HepG2 (cell line): ENCODE data around the gene SMURF2. TPM values are rescaled to one million over a fixed set of nuclear protein-coding genes. Genes with fewer than 3 reads are reported as not detected.

Source experiments
- ATAC-seq: fragments of 200-7000 bp; cut with Tn5 transposase; 3 replicates; pipeline ENCODE4 v1.9.1; 2020; ENCODE audit warnings: mild to moderate bottlenecking, moderate library complexity
- BruUV-seq: library from RNA; stranded (reverse); fragments of 400-500 nt; replicated peaks from 2 replicates; lab custom pipeline; 2021; lab: Mats Ljungman, UMichigan
- CTCF ChIA-PET: fragments of 300-600 bp; formaldehyde crosslinking; extraction: SDS; loops from one replicate; lab custom pipeline; 2021; ENCODE audit warnings: low total read pairs, inconsistent platforms, low intra/inter-chr PET ratio; lab: Yijun Ruan, JAX
- POLR2A ChIA-PET: fragments of 350-600 bp; sonication (Branson Sonifier 250); formaldehyde crosslinking; loops from one replicate; lab custom pipeline; 2020; ENCODE audit warnings: antibody characterized with exemption, inconsistent platforms; lab: Yijun Ruan, JAX
- DNase-seq: peaks from one replicate; pipeline ENCODE4 v3.0.0-alpha.2; 2015; ENCODE audit warnings: low spot score
- FAIRE-seq: peaks from 3 replicates; lab custom pipeline; 2011; peaks lifted over from hg19 to GRCh38; lab: Jason Lieb, UNC
- H2AFZ ChIP-seq: one replicate; pipeline ENCODE4 v1.6.1; 2011; ENCODE audit warnings: low read length, inconsistent platforms
- H3K27ac ChIP-seq: fragments of 300-600 bp; 3 replicates; pipeline ENCODE4 v1.8.0; 2011; ENCODE audit warnings: mixed run types, mild to moderate bottlenecking, mixed read lengths, low read length, inconsistent platforms; ENCODE audit not compliant: insufficient read depth; ENCODE audit errors: extremely low read length
- H3K27me3 ChIP-seq, 2 experiments: fragments of 200-600 bp in 1 of 2; 2 replicates in 1 of 2; 3 replicates in 1 of 2; pipeline versions ENCODE4 v1.6.0 to v1.8.0; 2011; ENCODE audit warnings: low read length in 2 of 2, mild to moderate bottlenecking in 2 of 2, moderate library complexity in 2 of 2, inconsistent platforms in 1 of 2; ENCODE audit not compliant: insufficient read depth in 2 of 2, control insufficient read depth in 1 of 2
- H3K36me3 ChIP-seq, 2 experiments: fragments of 200-600 bp in 1 of 2; replicated peaks in 1 of 2; 2 replicates in 1 of 2; 3 replicates in 1 of 2; pipeline versions ENCODE4 v1.5.1 to v1.8.0; 2011; ENCODE audit warnings: low read length in 2 of 2, inconsistent platforms in 1 of 2; ENCODE audit not compliant: insufficient read depth in 2 of 2, control insufficient read depth in 1 of 2
- H3K4me1 ChIP-seq: 2 replicates; pipeline ENCODE4 v1.5.1; 2012; ENCODE audit warnings: low read length, inconsistent platforms; ENCODE audit not compliant: insufficient read depth
- H3K4me2 ChIP-seq: 2 replicates; pipeline ENCODE4 v1.6.0; 2011; ENCODE audit warnings: low read depth, low read length, inconsistent platforms
- H3K4me3 ChIP-seq, 3 experiments: fragments of 200-600 bp in 1 of 3; sonication (generic), shearing (Covaris generic) in 1 of 3; replicated peaks in 1 of 3; 2 replicates each; pipeline ENCODE4 v1.5.1; 2011 to 2016; ENCODE audit warnings: low read length in 3 of 3, inconsistent platforms in 2 of 3, low read depth in 2 of 3, mild to moderate bottlenecking in 2 of 3, control low read depth in 1 of 3, mixed read lengths in 1 of 3; ENCODE audit not compliant: insufficient read depth in 1 of 3
- H3K79me2 ChIP-seq: one replicate; pipeline ENCODE4 v1.6.1; 2011; ENCODE audit warnings: low read length, inconsistent platforms; ENCODE audit not compliant: insufficient read depth
- H3K9ac ChIP-seq: 2 replicates; pipeline ENCODE4 v1.6.0; 2011; ENCODE audit warnings: mild to moderate bottlenecking, low read depth, low read length, inconsistent platforms; ENCODE audit not compliant: insufficient read depth
- H3K9me3 ChIP-seq: 2 replicates; pipeline ENCODE4 v1.5.1; 2012; ENCODE audit warnings: mild to moderate bottlenecking, low read length
- H4K20me1 ChIP-seq: 2 replicates; pipeline ENCODE4 v1.6.0; 2011; ENCODE audit warnings: inconsistent platforms, mild to moderate bottlenecking, low read length, moderate library complexity; ENCODE audit not compliant: insufficient read depth
- ARID2 ChIP-seq: sonication (generic); formaldehyde crosslinking; IDR thresholded peaks from 2 replicates; pipeline ENCODE4 v1.8.1; 2022; ENCODE audit warnings: mild to moderate bottlenecking, missing genetic modification reagents, borderline replicate concordance
- ARNT2 ChIP-seq: sonication (generic); formaldehyde crosslinking; IDR thresholded peaks from 2 replicates; pipeline ENCODE4 v1.8.0; 2022; ENCODE audit warnings: mild to moderate bottlenecking, low read depth, missing genetic modification reagents, moderate library complexity
- FOXJ3 ChIP-seq: sonication (generic); formaldehyde crosslinking; IDR thresholded peaks from 2 replicates; pipeline ENCODE4 v1.4.0; 2020; ENCODE audit warnings: missing genetic modification reagents, mild to moderate bottlenecking, borderline replicate concordance
- FOXP1 ChIP-seq, 2 experiments: fragments of 450-650 bp in 1 of 2; IDR thresholded peaks; 2 replicates each; pipeline ENCODE4 v1.6.1; 2017 to 2018; ENCODE audit warnings: antibody characterized with exemption in 1 of 2
- MZF1 ChIP-seq: sonication (generic); formaldehyde crosslinking; IDR thresholded peaks from 2 replicates; pipeline ENCODE4 v1.8.1; 2023; ENCODE audit warnings: mild to moderate bottlenecking, missing genetic modification reagents, borderline replicate concordance
- PHB2 ChIP-seq: fragments of 450-650 bp; IDR thresholded peaks from 2 replicates; pipeline ENCODE4 v1.6.1; 2018; ENCODE audit not compliant: partially characterized antibody
- SALL1 ChIP-seq: sonication (generic); formaldehyde crosslinking; IDR thresholded peaks from 2 replicates; pipeline ENCODE4 v1.8.0; 2022; ENCODE audit warnings: mild to moderate bottlenecking, missing genetic modification reagents
- ZBTB21 ChIP-seq: sonication (generic); formaldehyde crosslinking; IDR thresholded peaks from 2 replicates; pipeline ENCODE4 v1.4.0; 2020; ENCODE audit warnings: missing genetic modification reagents
- ZFP90 ChIP-seq: sonication (generic); formaldehyde crosslinking; IDR thresholded peaks from 2 replicates; pipeline ENCODE4 v1.8.0; 2022; ENCODE audit warnings: missing genetic modification reagents, mild to moderate bottlenecking, inconsistent platforms, borderline replicate concordance
- ZMYM3 ChIP-seq: sonication (generic); formaldehyde crosslinking; IDR thresholded peaks from 2 replicates; pipeline ENCODE4 v1.5.1; 2020; ENCODE audit warnings: mild to moderate bottlenecking, missing genetic modification reagents
- ZNF18 ChIP-seq: sonication (generic); formaldehyde crosslinking; IDR thresholded peaks from 2 replicates; pipeline ENCODE4 v1.8.0; 2022; ENCODE audit warnings: mild to moderate bottlenecking, missing genetic modification reagents; ENCODE audit not compliant: insufficient replicate concordance
- ZNF674 ChIP-seq: sonication (generic); formaldehyde crosslinking; IDR thresholded peaks from 2 replicates; pipeline ENCODE4 v1.5.0; 2020; ENCODE audit warnings: low read depth, mild to moderate bottlenecking, missing genetic modification reagents
- WGBS: methylation state at CpG from one replicate; pipeline ENCODE4 v1.1.6; 2017; ENCODE audit warnings: low lambda C conversion rate; 5-methylcytosine and 5-hydroxymethylcytosine counted together
- in situ Hi-C: cut with HindIII; loops from 2 replicates; pipeline ENCODE4 v1.10.0; 2017; ENCODE audit warnings: low pct_unique_long_range_greater_than_20kb; ENCODE audit not compliant: extremely low pct_ligation_motif_present
- intact Hi-C: fragments of 100-400 bp; cut with micrococcal nuclease; formaldehyde crosslinking; loops from one replicate; pipeline ENCODE4 v1.10.0; 2022; ENCODE audit not compliant: unreplicated experiment
- polyA plus RNA-seq, 8 experiments: library from polyadenylated mRNA; depleted of rRNA in 3 of 8; stranded (reverse) in 7 of 8; unstranded in 1 of 8; fragments of >200 nt; fragmentation: Illumina TruSeq in 4 of 8; extraction: Trizol in 4 of 8; gene quantifications; 2 replicates each; pipeline versions ENCODE4 v1.2.1 to v1.2.3, GENCODE V29; 2011 to 2016; ENCODE audit warnings: low read depth in 4 of 8, missing spikeins in 1 of 8, mixed read lengths in 1 of 8; ENCODE audit not compliant: insufficient read depth in 1 of 8
- total RNA-seq, 5 experiments: library from RNA; depleted of rRNA; stranded (reverse); fragments of >200 nt; fragmentation: Illumina TruSeq; extraction: Trizol; gene quantifications; 2 replicates each; pipeline ENCODE4 v1.2.3, GENCODE V29; 2016; ENCODE audit warnings: low read depth in 1 of 5
- TF ChIP-seq, protein P1 (sequence below): sonication (generic); formaldehyde crosslinking; IDR thresholded peaks from 2 replicates; pipeline ENCODE4 v1.4.0; 2020; ENCODE audit warnings: missing genetic modification reagents, borderline replicate concordance
- TF ChIP-seq, protein P2 (sequence below): fragments of 450-650 bp; IDR thresholded peaks from 2 replicates; pipeline ENCODE4 v1.6.1; 2017

Gene SMURF2
- total and polyA plus RNA-seq, 2 of the 13 experiments (the other 11 are each of a cell fraction or from before 2014, with no cell fraction given), result 14.9 to 24.3 TPM

GRCh38 chr17:64688481-64688880 lies 26.4 kb upstream of the SMURF2 start:
- ATAC-seq, result peak; percentile 34
- Histone ChIP-seq H4K20me1 (no peaks in the 10 kb centered on the region), H3K4me3 (no peak overlapping the region), H3K27ac (no peak overlapping the region), H3K27me3 (no peaks in the 10 kb centered on the region; a peak in 1 of 5 replicates), H2AFZ (no peak overlapping the region), H3K79me2 (no peaks in the 10 kb centered on the region), H3K4me2 (no peak overlapping the region), H3K4me1 (peaks cover 31% of the 10 kb centered on the region), H3K9ac (no peak overlapping the region), H3K36me3 (no peaks in the 10 kb centered on the region), H3K9me3 (no peaks in the 10 kb centered on the region)
- ChIA-PET POLR2A (no interaction called here), CTCF (no interaction called here)
- intact Hi-C loops, result no loop called here
- in situ Hi-C loops, result no loop called here
- no peak for FAIRE-seq
- BruUV-seq, result no TSS peak
- no peak for DNase-seq
- WGBS, result 14% methylated on average over 5 of the region's 5 CpGs
- TF ChIP-seq ZNF674 (CRISPR knock-in tag) (no peak), ZMYM3 (CRISPR knock-in tag) (peak; percentile 52; the same call in 1 of the 2 replicates), PHB2 (no peak), FOXJ3 (CRISPR knock-in tag) (no peak), MZF1 (CRISPR knock-in tag) (no peak), FOXP1 (IDR thresholded peaks at IDR 0.05) (no peak), FOXP1 (CRISPR knock-in tag; IDR thresholded peaks at IDR 0.05) (no peak), ARNT2 (CRISPR knock-in tag) (no peak), SALL1 (CRISPR knock-in tag) (0 out of 2 replicates have a peak, but pooled peaks have one; percentile 9), ZBTB21 (CRISPR knock-in tag) (no peak), ZNF18 (peak; percentile 25), ARID2 (CRISPR knock-in tag) (no peak), ZFP90 (CRISPR knock-in tag) (no peak)
- TF ChIP-seq, protein P1, sequence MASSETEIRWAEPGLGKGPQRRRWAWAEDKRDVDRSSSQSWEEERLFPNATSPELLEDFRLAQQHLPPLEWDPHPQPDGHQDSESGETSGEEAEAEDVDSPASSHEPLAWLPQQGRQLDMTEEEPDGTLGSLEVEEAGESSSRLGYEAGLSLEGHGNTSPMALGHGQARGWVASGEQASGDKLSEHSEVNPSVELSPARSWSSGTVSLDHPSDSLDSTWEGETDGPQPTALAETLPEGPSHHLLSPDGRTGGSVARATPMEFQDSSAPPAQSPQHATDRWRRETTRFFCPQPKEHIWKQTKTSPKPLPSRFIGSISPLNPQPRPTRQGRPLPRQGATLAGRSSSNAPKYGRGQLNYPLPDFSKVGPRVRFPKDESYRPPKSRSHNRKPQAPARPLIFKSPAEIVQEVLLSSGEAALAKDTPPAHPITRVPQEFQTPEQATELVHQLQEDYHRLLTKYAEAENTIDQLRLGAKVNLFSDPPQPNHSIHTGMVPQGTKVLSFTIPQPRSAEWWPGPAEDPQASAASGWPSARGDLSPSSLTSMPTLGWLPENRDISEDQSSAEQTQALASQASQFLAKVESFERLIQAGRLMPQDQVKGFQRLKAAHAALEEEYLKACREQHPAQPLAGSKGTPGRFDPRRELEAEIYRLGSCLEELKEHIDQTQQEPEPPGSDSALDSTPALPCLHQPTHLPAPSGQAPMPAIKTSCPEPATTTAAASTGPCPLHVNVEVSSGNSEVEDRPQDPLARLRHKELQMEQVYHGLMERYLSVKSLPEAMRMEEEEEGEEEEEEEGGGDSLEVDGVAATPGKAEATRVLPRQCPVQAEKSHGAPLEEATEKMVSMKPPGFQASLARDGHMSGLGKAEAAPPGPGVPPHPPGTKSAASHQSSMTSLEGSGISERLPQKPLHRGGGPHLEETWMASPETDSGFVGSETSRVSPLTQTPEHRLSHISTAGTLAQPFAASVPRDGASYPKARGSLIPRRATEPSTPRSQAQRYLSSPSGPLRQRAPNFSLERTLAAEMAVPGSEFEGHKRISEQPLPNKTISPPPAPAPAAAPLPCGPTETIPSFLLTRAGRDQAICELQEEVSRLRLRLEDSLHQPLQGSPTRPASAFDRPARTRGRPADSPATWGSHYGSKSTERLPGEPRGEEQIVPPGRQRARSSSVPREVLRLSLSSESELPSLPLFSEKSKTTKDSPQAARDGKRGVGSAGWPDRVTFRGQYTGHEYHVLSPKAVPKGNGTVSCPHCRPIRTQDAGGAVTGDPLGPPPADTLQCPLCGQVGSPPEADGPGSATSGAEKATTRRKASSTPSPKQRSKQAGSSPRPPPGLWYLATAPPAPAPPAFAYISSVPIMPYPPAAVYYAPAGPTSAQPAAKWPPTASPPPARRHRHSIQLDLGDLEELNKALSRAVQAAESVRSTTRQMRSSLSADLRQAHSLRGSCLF (CRISPR knock-in tag), result no peak
- TF ChIP-seq, protein P2, sequence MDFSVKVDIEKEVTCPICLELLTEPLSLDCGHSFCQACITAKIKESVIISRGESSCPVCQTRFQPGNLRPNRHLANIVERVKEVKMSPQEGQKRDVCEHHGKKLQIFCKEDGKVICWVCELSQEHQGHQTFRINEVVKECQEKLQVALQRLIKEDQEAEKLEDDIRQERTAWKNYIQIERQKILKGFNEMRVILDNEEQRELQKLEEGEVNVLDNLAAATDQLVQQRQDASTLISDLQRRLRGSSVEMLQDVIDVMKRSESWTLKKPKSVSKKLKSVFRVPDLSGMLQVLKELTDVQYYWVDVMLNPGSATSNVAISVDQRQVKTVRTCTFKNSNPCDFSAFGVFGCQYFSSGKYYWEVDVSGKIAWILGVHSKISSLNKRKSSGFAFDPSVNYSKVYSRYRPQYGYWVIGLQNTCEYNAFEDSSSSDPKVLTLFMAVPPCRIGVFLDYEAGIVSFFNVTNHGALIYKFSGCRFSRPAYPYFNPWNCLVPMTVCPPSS, result no peak
